ENCODE measurements around the gene ZNF609. TPM values are rescaled to one million over a fixed set of nuclear protein-coding genes. Genes with fewer than 3 reads are reported as not detected.

The ZNF609 gene
- total RNA-seq, 4 donors from 2014 or later: 19.4 to 30.5 (median 21.1) TPM

DNA sequence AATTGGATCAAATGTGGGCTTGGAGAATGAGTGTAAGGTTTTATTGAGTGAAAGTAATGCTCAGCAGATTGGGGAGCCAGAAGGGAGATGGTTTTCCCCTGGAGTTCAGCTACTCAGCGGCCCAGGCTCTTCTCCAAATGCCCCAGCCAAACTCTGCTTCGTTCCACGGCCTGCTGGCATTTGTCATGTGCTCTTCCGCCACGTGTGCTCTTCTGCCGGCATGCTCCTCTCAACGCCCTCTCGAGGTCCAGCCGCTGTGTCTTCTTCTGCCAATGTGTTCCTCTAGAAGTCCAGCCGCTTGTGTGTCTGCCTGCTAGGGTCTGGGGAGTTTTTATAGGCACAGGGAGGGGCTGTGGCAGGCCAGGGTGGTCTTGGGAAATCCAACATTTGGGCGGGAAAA lies 158.2 kb downstream of the ZNF609 start:
- intact Hi-C loops (cut with DNase I; ENCODE audit: low total_unique reads): no loop called here
- WGBS, 2 donors: 63 to 76% methylated on average over 11 of the region's 11 CpGs
- H3K4me3 ChIP-seq (ENCODE audit: low read depth, poor library complexity, severe bottlenecking): no peak overlapping the region
- DNase-seq (ENCODE audit: low spot score in 2 of 2): no peak
- TF ChIP-seq, protein P1, sequence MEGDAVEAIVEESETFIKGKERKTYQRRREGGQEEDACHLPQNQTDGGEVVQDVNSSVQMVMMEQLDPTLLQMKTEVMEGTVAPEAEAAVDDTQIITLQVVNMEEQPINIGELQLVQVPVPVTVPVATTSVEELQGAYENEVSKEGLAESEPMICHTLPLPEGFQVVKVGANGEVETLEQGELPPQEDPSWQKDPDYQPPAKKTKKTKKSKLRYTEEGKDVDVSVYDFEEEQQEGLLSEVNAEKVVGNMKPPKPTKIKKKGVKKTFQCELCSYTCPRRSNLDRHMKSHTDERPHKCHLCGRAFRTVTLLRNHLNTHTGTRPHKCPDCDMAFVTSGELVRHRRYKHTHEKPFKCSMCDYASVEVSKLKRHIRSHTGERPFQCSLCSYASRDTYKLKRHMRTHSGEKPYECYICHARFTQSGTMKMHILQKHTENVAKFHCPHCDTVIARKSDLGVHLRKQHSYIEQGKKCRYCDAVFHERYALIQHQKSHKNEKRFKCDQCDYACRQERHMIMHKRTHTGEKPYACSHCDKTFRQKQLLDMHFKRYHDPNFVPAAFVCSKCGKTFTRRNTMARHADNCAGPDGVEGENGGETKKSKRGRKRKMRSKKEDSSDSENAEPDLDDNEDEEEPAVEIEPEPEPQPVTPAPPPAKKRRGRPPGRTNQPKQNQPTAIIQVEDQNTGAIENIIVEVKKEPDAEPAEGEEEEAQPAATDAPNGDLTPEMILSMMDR (IDR thresholded peaks at IDR 0.05): no peak
- no peak for TF ChIP-seq POLR2A (IDR thresholded peaks at IDR 0.05)

DNA sequence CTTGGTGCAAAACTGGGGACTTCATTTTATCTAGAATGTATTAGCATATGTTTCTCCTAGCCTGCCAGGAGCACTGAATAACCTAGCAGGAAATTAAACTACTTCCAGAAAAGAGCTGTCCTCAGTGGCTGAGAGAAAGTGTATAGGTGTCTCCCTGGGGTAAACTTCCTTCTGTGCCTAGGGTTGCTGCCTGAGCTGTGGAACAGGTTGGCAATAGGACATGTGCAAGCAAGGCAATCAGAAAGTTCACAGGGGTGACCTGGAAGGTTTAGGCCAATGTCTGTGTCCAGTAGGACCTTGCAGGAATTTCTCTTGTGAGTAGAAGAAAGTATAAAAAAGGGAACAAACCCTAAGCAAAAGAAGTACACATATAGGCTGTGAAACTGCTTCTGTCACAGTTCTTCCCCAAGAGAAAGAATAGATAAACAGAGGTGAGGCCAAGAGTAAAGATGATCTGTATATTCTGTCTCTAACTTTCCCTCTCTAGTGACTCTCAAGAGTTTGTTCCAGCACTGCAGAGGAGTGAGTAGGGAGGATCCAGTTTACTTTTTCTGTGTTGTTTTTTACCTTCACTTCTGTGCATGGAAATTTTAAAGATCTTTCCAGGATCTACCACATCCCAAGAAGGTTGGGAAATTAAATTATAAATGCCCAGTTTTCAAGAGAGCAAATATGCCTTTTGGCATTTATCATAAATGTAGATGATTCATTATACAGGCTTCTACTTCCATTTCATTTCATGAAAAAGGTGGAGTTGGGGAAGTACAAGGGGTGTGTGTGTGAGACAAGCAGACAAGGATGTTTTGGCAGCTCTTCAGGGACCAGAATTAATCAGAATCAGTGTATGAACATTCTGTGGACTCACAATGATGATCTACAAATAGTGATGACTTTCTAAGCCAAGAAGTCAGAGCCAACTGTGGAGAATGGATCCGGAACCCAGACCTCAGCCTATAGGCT lies 159.8 kb downstream of the ZNF609 start:
- intact Hi-C loops (cut with DNase I; ENCODE audit: low total_unique reads): no loop called here
- TF ChIP-seq, protein P1 (IDR thresholded peaks at IDR 0.05): no peak
- TF ChIP-seq POLR2A (IDR thresholded peaks at IDR 0.05): no peak
- DNase-seq (ENCODE audit: low spot score in 2 of 2): no peak
- no peak overlapping the region for H3K4me3 ChIP-seq (ENCODE audit: low read depth, poor library complexity, severe bottlenecking)
- 22 to 42% methylated on average over 1 of the region's 1 CpG for WGBS, 2 donors

DNA sequence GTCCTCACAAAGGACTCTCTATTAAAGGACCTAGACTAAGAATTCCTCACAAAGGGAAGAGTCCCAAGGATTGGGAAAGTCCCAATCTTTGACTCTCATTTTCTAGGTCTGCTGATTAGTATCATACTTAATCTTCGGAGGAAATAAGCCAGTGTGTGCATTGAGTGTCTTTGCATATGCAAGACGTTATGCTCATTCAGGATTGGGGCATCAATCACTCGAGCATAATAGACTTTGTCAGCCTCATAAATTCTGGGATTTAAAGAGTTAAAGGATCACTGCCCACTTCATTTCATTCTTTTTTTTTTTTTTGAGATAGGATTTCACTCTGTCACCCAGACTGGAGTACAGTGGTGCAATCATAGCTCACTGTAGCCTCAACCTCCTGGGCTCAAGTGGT lies 160.7 kb downstream of the ZNF609 start:
- no peak for DNase-seq (ENCODE audit: low spot score in 2 of 2)
- intact Hi-C loops (cut with DNase I; ENCODE audit: low total_unique reads): no loop called here
- WGBS, 2 donors: 63 to 67% methylated on average over 3 of the region's 3 CpGs
- H3K4me3 ChIP-seq (ENCODE audit: low read depth, poor library complexity, severe bottlenecking): no peak overlapping the region
- TF ChIP-seq POLR2A (IDR thresholded peaks at IDR 0.05): no peak
- TF ChIP-seq, protein P1 (IDR thresholded peaks at IDR 0.05): no peak

DNA sequence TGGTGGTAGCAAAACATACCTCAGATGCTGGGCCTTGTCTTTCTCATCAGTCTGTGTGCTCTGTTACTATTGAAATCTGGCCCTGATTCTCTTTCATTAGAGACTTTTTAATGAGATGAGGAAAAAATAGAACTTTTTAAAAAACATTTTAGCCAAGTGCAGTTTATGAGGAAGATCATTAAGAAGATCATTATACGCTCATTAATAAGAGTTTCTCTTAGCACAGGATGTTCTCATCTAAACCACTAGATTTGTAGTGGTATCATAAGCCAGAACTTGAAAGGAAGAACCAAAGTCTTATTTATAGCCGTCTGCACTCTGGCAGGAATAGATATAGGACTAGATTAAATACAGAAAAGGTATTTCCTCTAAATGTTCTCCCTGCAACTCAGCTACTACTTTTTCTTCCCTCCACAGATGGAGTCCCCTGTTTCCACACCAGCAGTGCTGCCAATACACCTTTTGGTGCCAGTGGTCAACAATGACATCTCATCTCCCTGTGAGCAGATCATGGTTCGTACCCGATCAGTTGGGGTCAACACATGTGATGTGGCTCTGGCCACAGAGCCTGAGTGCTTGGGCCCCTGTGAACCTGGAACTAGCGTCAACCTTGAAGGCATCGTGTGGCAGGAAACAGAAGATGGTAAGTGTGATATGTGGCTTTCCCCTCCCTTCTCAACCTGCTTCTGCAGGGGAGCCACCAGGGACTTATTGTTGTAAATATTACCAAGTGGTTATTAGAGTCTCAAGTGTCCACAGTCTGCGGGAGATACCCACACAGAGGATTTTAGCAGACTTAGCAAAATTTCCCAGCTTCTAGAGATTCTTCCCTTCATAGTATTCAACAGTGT lies 162.3 kb downstream of the ZNF609 start:
- WGBS, 2 donors: 80 to 87% methylated on average over 7 of the region's 7 CpGs
- H3K4me3 ChIP-seq (ENCODE audit: low read depth, poor library complexity, severe bottlenecking): no peak overlapping the region
- no peak for DNase-seq (ENCODE audit: low spot score in 2 of 2)
- TF ChIP-seq, protein P1 (IDR thresholded peaks at IDR 0.05): no peak
- TF ChIP-seq POLR2A (IDR thresholded peaks at IDR 0.05): no peak
- intact Hi-C loops (cut with DNase I; ENCODE audit: low total_unique reads): no loop called here

DNA sequence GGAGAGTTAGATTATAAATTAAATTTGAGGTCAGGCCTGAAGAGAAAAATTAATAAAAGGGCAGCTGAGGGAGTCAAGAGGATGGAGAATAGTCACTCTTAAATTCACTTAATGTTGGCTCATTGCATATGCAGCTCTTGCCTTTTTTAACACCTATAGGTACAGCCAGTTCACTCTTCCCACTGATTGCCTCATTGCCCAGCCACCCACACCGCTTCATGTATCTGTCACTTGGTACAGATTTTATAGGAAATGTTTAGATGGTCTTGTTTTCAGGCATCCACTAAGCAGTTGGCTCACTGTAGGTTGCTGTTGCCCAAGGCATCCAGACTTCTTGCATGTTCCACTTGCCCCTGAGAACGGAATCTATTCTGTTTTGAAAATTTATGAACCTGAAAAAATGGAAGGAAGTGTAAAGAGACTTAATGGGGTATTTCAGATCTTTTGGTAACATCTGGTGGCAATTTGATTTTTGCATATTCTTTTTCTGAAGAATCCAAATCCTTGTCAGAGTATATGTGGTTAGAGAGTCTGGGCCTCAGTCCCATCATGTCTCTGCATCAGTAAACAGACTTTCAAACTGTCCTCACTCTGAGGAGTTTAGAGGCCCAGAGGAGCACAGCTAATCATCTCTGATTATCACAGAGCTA lies 163.1 kb downstream of the ZNF609 start:
- intact Hi-C loops (cut with DNase I; ENCODE audit: low total_unique reads): no loop called here
- DNase-seq (ENCODE audit: low spot score in 2 of 2): no peak
- 68 to 69% methylated on average over 2 of the region's 2 CpGs for WGBS, 2 donors
- no peak for TF ChIP-seq POLR2A (IDR thresholded peaks at IDR 0.05)
- TF ChIP-seq, protein P1 (IDR thresholded peaks at IDR 0.05): no peak
- H3K4me3 ChIP-seq (ENCODE audit: low read depth, poor library complexity, severe bottlenecking): no peak overlapping the region

All from lower leg skin (tissue), 4 donors.